ENCODE data around the gene TRIM13. TPM values are rescaled to one million over a fixed set of nuclear protein-coding genes. Genes with fewer than 3 reads are reported as not detected.

Gene TRIM13
- total RNA-seq, 1 experiment from 2014 or later = 22.4 TPM

Small RNA genes within 50 kb of the gene (microRNA-seq; reads per million reads assigned to microRNA genes)
- gene MIR15A (ENCODE audit: unreplicated experiment) (6,442 reads per million, percentile 93 among the genes with 10 or more reads in this experiment), gene MIR16-1 (ENCODE audit: unreplicated experiment) (1,274 reads per million, percentile 84 among the genes with 10 or more reads in this experiment), gene MIR3613 (ENCODE audit: unreplicated experiment) (5.7 reads per million, percentile 17 among the genes with 10 or more reads in this experiment)

Other genes starting within 250 kb of the TRIM13 start
- gene KPNA3, start 204.4 kb upstream of the TRIM13 start, total RNA-seq (2021; ENCODE audit: unreplicated experiment) = 36.8 TPM
- gene SPRYD7, start 60.7 kb upstream of the TRIM13 start, total RNA-seq (2021; ENCODE audit: unreplicated experiment) = 6.2 TPM
- gene KCNRG, start 18.4 kb downstream of the TRIM13 start, total RNA-seq (2021; ENCODE audit: unreplicated experiment) = 0.31 TPM

Measured in Panc1 (cell line).